Hematopoietic multipotent progenitor cell treated with erythropoietin and hydrocortisone succinate and interleukin-3 and kit ligand, for 4 days (in vitro differentiated cells): ENCODE results near the gene IFI35.
A peak's percentile ranks its signal among the peaks of the same experiment; 100 is the strongest.
"Not testable (repeated sequence)": the region's sequence is repeated elsewhere in the genome, so short reads cannot be mapped to it uniquely, and the experiment has no call there.

Experiments used
- DNase-seq: peaks from one replicate; pipeline ENCODE4 v3.0.0-alpha.2; 2015

Gene IFI35

GRCh38 chr17:42997984-42998938 is 8.3 kb upstream of the IFI35 start, which contains the start of gene RPL27:
Gene RPL27, plus strand, starts transcription at chr17:42998419. Its CDS starts 332 bp downstream, at chr17:42998751.
- peak; percentile 100 for DNase-seq

GRCh38 chr17:42999003-42999525 is 7.5 kb upstream of the IFI35 start:
- no peak for DNase-seq

- DNase-seq: not testable (repeated sequence)
Observed at GRCh38 chr17:43000894-43001293, 5.7 kb upstream of the IFI35 start.

- peak; percentile 37 for DNase-seq
Observed at GRCh38 chr17:43003542-43004172, 2.9 kb upstream of the IFI35 start.

- no peak for DNase-seq
Observed at GRCh38 chr17:43010667-43011308, 4.2 kb downstream of the IFI35 start.

- peak; percentile 73 for DNase-seq
Observed at GRCh38 chr17:43011728-43012472, 5.3 kb downstream of the IFI35 start.

GRCh38 chr17:43013296-43013695 is 6.7 kb downstream of the IFI35 start:
- no peak for DNase-seq

- peak; percentile 49 for DNase-seq
Observed at GRCh38 chr17:43014020-43014648, 7.5 kb downstream of the IFI35 start.

GRCh38 chr17:43014649-43015542 is 8.3 kb downstream of the IFI35 start:
- no peak for DNase-seq

- DNase-seq: no peak
Observed at GRCh38 chr17:43015579-43015978, 9.0 kb downstream of the IFI35 start.

GRCh38 chr17:43016216-43016615 is 9.6 kb downstream of the IFI35 start:
- DNase-seq: no peak

GRCh38 chr17:43018008-43018853 is 11.6 kb downstream of the IFI35 start:
- peak; percentile 59 for DNase-seq

GRCh38 chr17:43018932-43019331 is 12.3 kb downstream of the IFI35 start:
- peak; percentile 88 for DNase-seq

- peak; percentile 75 for DNase-seq
Observed at GRCh38 chr17:43019418-43019817, 12.8 kb downstream of the IFI35 start.

GRCh38 chr17:43020030-43020621 is 13.5 kb downstream of the IFI35 start:
- DNase-seq: peak; percentile 51

- DNase-seq: peak; percentile 92
Observed at GRCh38 chr17:43020789-43021740, 14.5 kb downstream of the IFI35 start.

GRCh38 chr17:43021741-43022512 is 15.3 kb downstream of the IFI35 start, which contains the start of gene VAT1:
Gene VAT1, minus strand, starts transcription at chr17:43022385. Its CDS starts 63 bp downstream, at chr17:43022322.
- peak; percentile 87 for DNase-seq
